Ascending aorta (tissue), 2 donors: ENCODE data around the gene YWHAE. TPM values are rescaled to one million over a fixed set of nuclear protein-coding genes. Genes with fewer than 3 reads are reported as not detected.
A peak's percentile ranks its signal among the peaks of the same experiment; 100 is the strongest.

Experiments used
- DNase-seq, 2 donors: peaks; one replicate each; pipeline ENCODE4 v3.0.0-alpha.2; 2019; ENCODE audit warnings: low spot score in 2 of 2
- H3K27ac ChIP-seq, 2 donors: fragments of 200-600 bp; sonication (generic); one replicate each; pipeline ENCODE4 v1.5.1; 2016 to 2017; ENCODE audit warnings: mild to moderate bottlenecking in 1 of 2
- H3K27me3 ChIP-seq: fragments of 200-600 bp; sonication (generic); one replicate; pipeline ENCODE4 v1.5.1; 2017
- H3K36me3 ChIP-seq, 2 donors: fragments of 200-600 bp; sonication (generic); one replicate each; pipeline ENCODE4 v1.5.1; 2016
- H3K4me1 ChIP-seq, 2 donors: fragments of 200-600 bp; sonication (generic); one replicate each; pipeline ENCODE4 v1.5.1; 2016 to 2017; ENCODE audit warnings: mild to moderate bottlenecking in 1 of 2
- H3K4me3 ChIP-seq, 2 donors: fragments of 200-600 bp; sonication (generic); one replicate each; pipeline ENCODE4 v1.5.1; 2016 to 2017; ENCODE audit warnings: mild to moderate bottlenecking in 1 of 2
- H3K9me3 ChIP-seq, 2 donors: fragments of 200-600 bp; sonication (generic); one replicate each; pipeline ENCODE4 v1.5.1; 2016
- intact Hi-C: fragments of 100-400 bp; cut with DNase I; formaldehyde crosslinking; loops from one replicate; pipeline ENCODE4 v1.15.1; 2023
- total RNA-seq: library from RNA; depleted of rRNA; stranded (reverse); fragments of >200 nt; gene quantifications from one replicate; pipeline ENCODE4 v1.1.0, GENCODE V29; 2016
- TF ChIP-seq, protein P1 (sequence below), 3 experiments: fragments of 200-600 bp in 2 of 3; fragments of 450-650 bp in 1 of 3; sonication (generic) in 2 of 3; IDR thresholded peaks; one replicate each; pipeline ENCODE4 v1.5.1; 2016 to 2019; ENCODE audit warnings: antibody characterized with exemption in 3 of 3, mild to moderate bottlenecking in 1 of 3, moderate library complexity in 1 of 3

The YWHAE gene
- total RNA-seq, 1 donor from 2014 or later = 261 TPM

GRCh38 chr17:1416414-1416813, 16.4 kb upstream of the YWHAE start:
- Histone ChIP-seq H3K27ac (no peak overlapping the region), H3K4me1 (peaks cover 0 to 11% of the 10 kb centered on the region in 2 donors), H3K27me3 (no peaks in the 10 kb centered on the region), H3K36me3 (peaks cover 12 to 16% of the 10 kb centered on the region in 2 donors), H3K9me3 (no peaks in the 10 kb centered on the region), H3K4me3 (no peak overlapping the region)
- TF ChIP-seq, protein P1, sequence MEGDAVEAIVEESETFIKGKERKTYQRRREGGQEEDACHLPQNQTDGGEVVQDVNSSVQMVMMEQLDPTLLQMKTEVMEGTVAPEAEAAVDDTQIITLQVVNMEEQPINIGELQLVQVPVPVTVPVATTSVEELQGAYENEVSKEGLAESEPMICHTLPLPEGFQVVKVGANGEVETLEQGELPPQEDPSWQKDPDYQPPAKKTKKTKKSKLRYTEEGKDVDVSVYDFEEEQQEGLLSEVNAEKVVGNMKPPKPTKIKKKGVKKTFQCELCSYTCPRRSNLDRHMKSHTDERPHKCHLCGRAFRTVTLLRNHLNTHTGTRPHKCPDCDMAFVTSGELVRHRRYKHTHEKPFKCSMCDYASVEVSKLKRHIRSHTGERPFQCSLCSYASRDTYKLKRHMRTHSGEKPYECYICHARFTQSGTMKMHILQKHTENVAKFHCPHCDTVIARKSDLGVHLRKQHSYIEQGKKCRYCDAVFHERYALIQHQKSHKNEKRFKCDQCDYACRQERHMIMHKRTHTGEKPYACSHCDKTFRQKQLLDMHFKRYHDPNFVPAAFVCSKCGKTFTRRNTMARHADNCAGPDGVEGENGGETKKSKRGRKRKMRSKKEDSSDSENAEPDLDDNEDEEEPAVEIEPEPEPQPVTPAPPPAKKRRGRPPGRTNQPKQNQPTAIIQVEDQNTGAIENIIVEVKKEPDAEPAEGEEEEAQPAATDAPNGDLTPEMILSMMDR (IDR thresholded peaks at IDR 0.05) = no peak
- intact Hi-C loops = no loop called here
- DNase-seq = no peak

DNA sequence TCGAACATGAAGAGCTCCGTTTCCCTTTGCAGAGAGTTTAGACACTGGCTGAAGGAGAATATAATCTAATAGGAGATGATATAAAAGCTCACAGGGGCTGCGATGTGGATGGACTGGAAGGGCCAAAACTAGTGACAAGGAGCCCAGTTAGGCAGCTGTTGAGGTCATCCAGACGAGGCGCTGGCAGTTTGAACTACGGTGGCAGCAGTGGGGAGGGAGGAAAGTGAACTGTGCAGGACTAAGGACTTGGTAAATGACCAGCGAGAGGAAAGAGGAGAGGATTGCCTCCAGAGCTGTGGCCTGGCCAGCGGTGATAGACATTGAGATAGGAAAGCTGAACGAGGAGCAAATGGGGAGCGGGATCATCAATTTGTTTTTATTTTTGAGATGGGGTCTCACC, 14.6 kb upstream of the YWHAE start:
- H3K4me1 ChIP-seq = peaks cover 0 to 11% of the 10 kb centered on the region in 2 donors
- no peak for DNase-seq
- intact Hi-C loops = no loop called here
- no peaks in the 10 kb centered on the region for H3K27me3 ChIP-seq
- TF ChIP-seq, protein P1 (IDR thresholded peaks at IDR 0.05) = no peak
- H3K36me3 ChIP-seq = peaks cover 0 to 1% of the 10 kb centered on the region in 2 donors
- H3K27ac ChIP-seq = no peak overlapping the region
- no peaks in the 10 kb centered on the region for H3K9me3 ChIP-seq
- H3K4me3 ChIP-seq = no peak overlapping the region

GRCh38 chr17:1414001-1414574, 14.1 kb upstream of the YWHAE start:
- H3K9me3 ChIP-seq = no peaks in the 10 kb centered on the region
- intact Hi-C loops = no loop called here
- H3K4me1 ChIP-seq = peaks cover 0 to 11% of the 10 kb centered on the region in 2 donors
- DNase-seq = no peak
- H3K27me3 ChIP-seq = no peaks in the 10 kb centered on the region
- no peak overlapping the region for H3K27ac ChIP-seq
- H3K4me3 ChIP-seq = no peak overlapping the region
- H3K36me3 ChIP-seq = no peaks in the 10 kb centered on the region
- TF ChIP-seq, protein P1 (IDR thresholded peaks at IDR 0.05) = no peak

- TF ChIP-seq, protein P1 (IDR thresholded peaks at IDR 0.05) = no peak
- H3K9me3 ChIP-seq = no peaks in the 10 kb centered on the region
- no peaks in the 10 kb centered on the region for H3K27me3 ChIP-seq
- peaks cover 0 to 11% of the 10 kb centered on the region in 2 donors for H3K4me1 ChIP-seq
- no peak overlapping the region for H3K4me3 ChIP-seq
- no peaks in the 10 kb centered on the region for H3K36me3 ChIP-seq
- peak overlapping the region; percentile 41 to 44 for H3K27ac ChIP-seq
- peak; percentile 35 to 88 for DNase-seq
- intact Hi-C loops = no loop called here
These were observed 13.3 kb upstream of the YWHAE start for GRCh38 chr17:1413281-1413791.

- Histone ChIP-seq H3K27ac (peak overlapping the region; percentile 41 to 44), H3K9me3 (no peaks in the 10 kb centered on the region), H3K4me1 (peaks cover 0 to 11% of the 10 kb centered on the region in 2 donors), H3K36me3 (no peaks in the 10 kb centered on the region), H3K4me3 (no peak overlapping the region), H3K27me3 (no peaks in the 10 kb centered on the region)
- intact Hi-C loops = no loop called here
- DNase-seq = peak in 1 of 2 donors; percentile 71
- TF ChIP-seq, protein P1 (IDR thresholded peaks at IDR 0.05) = no peak
These were observed 12.4 kb upstream of the YWHAE start for GRCh38 chr17:1412185-1413110.
